Measurements from ENCODE around the gene TP53I13. TPM values are rescaled to one million over a fixed set of nuclear protein-coding genes. Genes with fewer than 3 reads are reported as not detected.

Gene TP53I13
- total and polyA plus RNA-seq, 2 of the 13 experiments (the other 11 are each of a cell fraction or from before 2014, with no cell fraction given), result 16.9 to 25.7 TPM

GRCh38 chr17:29567554-29568330, 759 bp upstream of the TP53I13 start (continued):
- TF ChIP-seq, protein P1, sequence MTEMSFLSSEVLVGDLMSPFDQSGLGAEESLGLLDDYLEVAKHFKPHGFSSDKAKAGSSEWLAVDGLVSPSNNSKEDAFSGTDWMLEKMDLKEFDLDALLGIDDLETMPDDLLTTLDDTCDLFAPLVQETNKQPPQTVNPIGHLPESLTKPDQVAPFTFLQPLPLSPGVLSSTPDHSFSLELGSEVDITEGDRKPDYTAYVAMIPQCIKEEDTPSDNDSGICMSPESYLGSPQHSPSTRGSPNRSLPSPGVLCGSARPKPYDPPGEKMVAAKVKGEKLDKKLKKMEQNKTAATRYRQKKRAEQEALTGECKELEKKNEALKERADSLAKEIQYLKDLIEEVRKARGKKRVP (CRISPR knock-in tag; IDR thresholded peaks at IDR 0.05), result peak in 1 of 2 experiments; percentile 4; a peak in 1 of 4 replicates
- TF ChIP-seq, protein P2, sequence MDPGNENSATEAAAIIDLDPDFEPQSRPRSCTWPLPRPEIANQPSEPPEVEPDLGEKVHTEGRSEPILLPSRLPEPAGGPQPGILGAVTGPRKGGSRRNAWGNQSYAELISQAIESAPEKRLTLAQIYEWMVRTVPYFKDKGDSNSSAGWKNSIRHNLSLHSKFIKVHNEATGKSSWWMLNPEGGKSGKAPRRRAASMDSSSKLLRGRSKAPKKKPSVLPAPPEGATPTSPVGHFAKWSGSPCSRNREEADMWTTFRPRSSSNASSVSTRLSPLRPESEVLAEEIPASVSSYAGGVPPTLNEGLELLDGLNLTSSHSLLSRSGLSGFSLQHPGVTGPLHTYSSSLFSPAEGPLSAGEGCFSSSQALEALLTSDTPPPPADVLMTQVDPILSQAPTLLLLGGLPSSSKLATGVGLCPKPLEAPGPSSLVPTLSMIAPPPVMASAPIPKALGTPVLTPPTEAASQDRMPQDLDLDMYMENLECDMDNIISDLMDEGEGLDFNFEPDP (CRISPR knock-in tag; conservative IDR thresholded peaks at IDR 0.05), result no peak
- TF ChIP-seq ZNF563 (CRISPR knock-in tag; IDR thresholded peaks at IDR 0.05) (peak; percentile 53), CBFB (CRISPR knock-in tag; IDR thresholded peaks at IDR 0.05) (no peak), ZNF772 (CRISPR knock-in tag; IDR thresholded peaks at IDR 0.05) (no peak), ZFAT (CRISPR knock-in tag; conservative IDR thresholded peaks at IDR 0.05) (no peak), NCOA1 (CRISPR knock-in tag; IDR thresholded peaks at IDR 0.05) (no peak), PHF5A (CRISPR knock-in tag; IDR thresholded peaks at IDR 0.05; ENCODE audit: low read depth, unreplicated experiment) (no peak), GABPB1 (CRISPR knock-in tag; IDR thresholded peaks at IDR 0.05) (peak; percentile 26; the same call in 1 of the 2 replicates), DRAP1 (CRISPR knock-in tag; IDR thresholded peaks at IDR 0.05) (no peak), GTF3A (CRISPR knock-in tag; conservative IDR thresholded peaks at IDR 0.05) (no peak), XRCC5 (optimal IDR thresholded peaks at IDR 0.05; ENCODE audit: low read length) (peak; percentile 9), TRIM24 (CRISPR knock-in tag; IDR thresholded peaks at IDR 0.05) (no peak), MED8 (CRISPR knock-in tag; IDR thresholded peaks at IDR 0.05; ENCODE audit: insufficient replicate concordance) (no peak), ZNF136 (CRISPR knock-in tag; IDR thresholded peaks at IDR 0.05; ENCODE audit: low read depth) (no peak), WIZ (CRISPR knock-in tag; IDR thresholded peaks at IDR 0.05) (no peak), TAF1 (CRISPR knock-in tag; IDR thresholded peaks at IDR 0.05) (0 out of 2 replicates have a peak, but pooled peaks have one; percentile 8), SCMH1 (CRISPR knock-in tag; IDR thresholded peaks at IDR 0.05; ENCODE audit: borderline replicate concordance) (no peak), ZNF777 (CRISPR knock-in tag; IDR thresholded peaks at IDR 0.05) (peak; percentile 66; the same call in 1 of the 2 replicates), SIN3B (IDR thresholded peaks at IDR 0.05; ENCODE audit: low read length) (no peak)
- TF ChIP-seq, protein P3, sequence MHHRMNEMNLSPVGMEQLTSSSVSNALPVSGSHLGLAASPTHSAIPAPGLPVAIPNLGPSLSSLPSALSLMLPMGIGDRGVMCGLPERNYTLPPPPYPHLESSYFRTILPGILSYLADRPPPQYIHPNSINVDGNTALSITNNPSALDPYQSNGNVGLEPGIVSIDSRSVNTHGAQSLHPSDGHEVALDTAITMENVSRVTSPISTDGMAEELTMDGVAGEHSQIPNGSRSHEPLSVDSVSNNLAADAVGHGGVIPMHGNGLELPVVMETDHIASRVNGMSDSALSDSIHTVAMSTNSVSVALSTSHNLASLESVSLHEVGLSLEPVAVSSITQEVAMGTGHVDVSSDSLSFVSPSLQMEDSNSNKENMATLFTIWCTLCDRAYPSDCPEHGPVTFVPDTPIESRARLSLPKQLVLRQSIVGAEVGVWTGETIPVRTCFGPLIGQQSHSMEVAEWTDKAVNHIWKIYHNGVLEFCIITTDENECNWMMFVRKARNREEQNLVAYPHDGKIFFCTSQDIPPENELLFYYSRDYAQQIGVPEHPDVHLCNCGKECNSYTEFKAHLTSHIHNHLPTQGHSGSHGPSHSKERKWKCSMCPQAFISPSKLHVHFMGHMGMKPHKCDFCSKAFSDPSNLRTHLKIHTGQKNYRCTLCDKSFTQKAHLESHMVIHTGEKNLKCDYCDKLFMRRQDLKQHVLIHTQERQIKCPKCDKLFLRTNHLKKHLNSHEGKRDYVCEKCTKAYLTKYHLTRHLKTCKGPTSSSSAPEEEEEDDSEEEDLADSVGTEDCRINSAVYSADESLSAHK (CRISPR knock-in tag; IDR thresholded peaks at IDR 0.05; ENCODE audit: borderline replicate concordance), result no peak
- TF ChIP-seq, protein P4, sequence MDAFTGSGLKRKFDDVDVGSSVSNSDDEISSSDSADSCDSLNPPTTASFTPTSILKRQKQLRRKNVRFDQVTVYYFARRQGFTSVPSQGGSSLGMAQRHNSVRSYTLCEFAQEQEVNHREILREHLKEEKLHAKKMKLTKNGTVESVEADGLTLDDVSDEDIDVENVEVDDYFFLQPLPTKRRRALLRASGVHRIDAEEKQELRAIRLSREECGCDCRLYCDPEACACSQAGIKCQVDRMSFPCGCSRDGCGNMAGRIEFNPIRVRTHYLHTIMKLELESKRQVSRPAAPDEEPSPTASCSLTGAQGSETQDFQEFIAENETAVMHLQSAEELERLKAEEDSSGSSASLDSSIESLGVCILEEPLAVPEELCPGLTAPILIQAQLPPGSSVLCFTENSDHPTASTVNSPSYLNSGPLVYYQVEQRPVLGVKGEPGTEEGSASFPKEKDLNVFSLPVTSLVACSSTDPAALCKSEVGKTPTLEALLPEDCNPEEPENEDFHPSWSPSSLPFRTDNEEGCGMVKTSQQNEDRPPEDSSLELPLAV (CRISPR knock-in tag; conservative IDR thresholded peaks at IDR 0.05; ENCODE audit: low read depth), result no peak
- TF ChIP-seq, protein P5, sequence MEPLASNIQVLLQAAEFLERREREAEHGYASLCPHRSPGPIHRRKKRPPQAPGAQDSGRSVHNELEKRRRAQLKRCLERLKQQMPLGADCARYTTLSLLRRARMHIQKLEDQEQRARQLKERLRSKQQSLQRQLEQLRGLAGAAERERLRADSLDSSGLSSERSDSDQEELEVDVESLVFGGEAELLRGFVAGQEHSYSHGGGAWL (CRISPR knock-in tag; IDR thresholded peaks at IDR 0.05), result no peak

Data from HepG2 (cell line).